HG03103 (cell line): ENCODE results near the gene GPN2.
"Not testable (repeated sequence)": the region's sequence is repeated elsewhere in the genome, so short reads cannot be mapped to it uniquely, and the experiment has no call there.

Source experiments
- ATAC-seq: cut with Tn5 transposase; IDR thresholded peaks from one replicate; pipeline ENCODE4 v1.9.1; 2021; ENCODE audit warnings: low read depth; ENCODE audit not compliant: unreplicated experiment

GPN2 gene

GRCh38 chr1:26907071-26907917 is 17.2 kb upstream of the GPN2 start:
- ATAC-seq = no peak

- ATAC-seq = no peak
These were observed 10.9 kb upstream of the GPN2 start for GRCh38 chr1:26900815-26901511.

GRCh38 chr1:26900001-26900814 is 10.1 kb upstream of the GPN2 start, which contains the start of gene GPATCH3:
Gene GPATCH3 (minus strand): TSS chr1:26900467. CDS start chr1:26900442, 25 bp downstream.
- ATAC-seq = no peak

GRCh38 chr1:26897351-26897750 is 7.3 kb upstream of the GPN2 start:
- ATAC-seq = no peak

- no peak for ATAC-seq
These were observed 4.2 kb upstream of the GPN2 start for GRCh38 chr1:26894263-26894662.

- peak; percentile 30 for ATAC-seq
These were observed 349 bp upstream of the GPN2 start for GRCh38 chr1:26890467-26890796.

GRCh38 chr1:26888231-26888630 is 1.9 kb downstream of the GPN2 start:
- no peak for ATAC-seq

GRCh38 chr1:26887125-26887524 is 3.0 kb downstream of the GPN2 start:
- no peak for ATAC-seq

GRCh38 chr1:26882696-26883463 is 7.2 kb downstream of the GPN2 start:
- no peak for ATAC-seq

- not testable (repeated sequence) for ATAC-seq
These were observed 8.5 kb downstream of the GPN2 start for GRCh38 chr1:26881611-26882010.

GRCh38 chr1:26879793-26880192 is 10.3 kb downstream of the GPN2 start:
- ATAC-seq = no peak

- ATAC-seq = no peak
These were observed 12.8 kb downstream of the GPN2 start for GRCh38 chr1:26877326-26877725.

- no peak for ATAC-seq
These were observed 15.2 kb downstream of the GPN2 start for GRCh38 chr1:26874896-26875295.

- ATAC-seq = not testable (repeated sequence)
These were observed 17.0 kb downstream of the GPN2 start for GRCh38 chr1:26873097-26873496.

- ATAC-seq = peak; percentile 82
These were observed 25.2 kb downstream of the GPN2 start for GRCh38 chr1:26864610-26865480.

GRCh38 chr1:26863685-26864077 is 26.4 kb downstream of the GPN2 start:
- ATAC-seq = no peak

- no peak for ATAC-seq
These were observed 27.1 kb downstream of the GPN2 start, which contains the start of gene SFN for GRCh38 chr1:26862781-26863684. Gene SFN (plus strand): TSS chr1:26863149. CDS start chr1:26863213, 64 bp downstream.

GRCh38 chr1:26861889-26862378 is 28.1 kb downstream of the GPN2 start:
- ATAC-seq = no peak
